ENCODE data around the gene ZSCAN5A. TPM values are rescaled to one million over a fixed set of nuclear protein-coding genes. Genes with fewer than 3 reads are reported as not detected.

ZSCAN5A gene
- total RNA-seq, 1 experiment from 2014 or later = 13.8 TPM

- no peak for ATAC-seq
- ChIA-PET CTCF (no interaction called here), POLR2A (no interaction called here)
- no peak overlapping the region for H3K4me3 ChIP-seq (ENCODE audit: low read depth in 2 of 2, low read length in 2 of 2)
- no peak for DNase-seq (ENCODE audit: low read depth, low spot score)
- no peak overlapping the region for H3K27ac ChIP-seq (ENCODE audit: low read length)
- peaks cover 11% of the 10 kb centered on the region; the same call in 1 of the 2 replicates for H3K4me1 ChIP-seq (ENCODE audit: control insufficient read depth, insufficient read depth, low read length)
- TF ChIP-seq TCF7L2 (IDR thresholded peaks at IDR 0.05; ENCODE audit: low read depth, low read length) (no peak), CTCF (IDR thresholded peaks at IDR 0.05) (no peak), SIN3A (IDR thresholded peaks at IDR 0.05; ENCODE audit: borderline replicate concordance, insufficient read depth, low read depth, low read length) (no peak), POLR2AphosphoS5 (IDR thresholded peaks at IDR 0.05; ENCODE audit: low read depth, low read length) (no peak), REST (IDR thresholded peaks at IDR 0.05; ENCODE audit: insufficient read depth in 1 of 2, low read depth in 2 of 2, low read length in 1 of 2) (no peak)
- in situ Hi-C loops (cut with HindIII; ENCODE audit: low pct_unique_long_range_greater_than_20kb, low sequenced_read_pairs) (no loop called here), intact Hi-C loops (cut with micrococcal nuclease; ENCODE audit: unreplicated experiment) (no loop called here)
- BruUV-seq (replicated peaks) = no TSS peak
- H3K9me3 ChIP-seq (ENCODE audit: control insufficient read depth, insufficient read depth, low read depth, low read length) = no peaks in the 10 kb centered on the region
- no peaks in the 10 kb centered on the region for H3K36me3 ChIP-seq (ENCODE audit: control insufficient read depth, insufficient read depth, low read length)
- H3K27me3 ChIP-seq (ENCODE audit: control insufficient read depth, insufficient read depth, low read length) = no peaks in the 10 kb centered on the region
Measured at GRCh38 chr19:56316728-56317127, 2.1 kb upstream of the ZSCAN5A start.

GRCh38 chr19:56315077-56315828, 614 bp upstream of the ZSCAN5A start:
- Histone ChIP-seq H3K27me3 (ENCODE audit: control insufficient read depth, insufficient read depth, low read length) (no peaks in the 10 kb centered on the region), H3K4me3 (ENCODE audit: low read depth in 2 of 2, low read length in 2 of 2) (peak overlapping the region; percentile 84 to 99), H3K36me3 (ENCODE audit: control insufficient read depth, insufficient read depth, low read length) (no peaks in the 10 kb centered on the region), H3K27ac (ENCODE audit: low read length) (peak overlapping the region; percentile 98), H3K4me1 (ENCODE audit: control insufficient read depth, insufficient read depth, low read length) (peaks cover 11% of the 10 kb centered on the region; the same call in 1 of the 2 replicates), H3K9me3 (ENCODE audit: control insufficient read depth, insufficient read depth, low read depth, low read length) (no peaks in the 10 kb centered on the region)
- no TSS peak for BruUV-seq (replicated peaks)
- ChIA-PET CTCF (interaction anchor here (0.6 to 1.0 kb wide), 4 partner anchors 18 to 239 kb away, joined by 3 to 10 read pairs (median 9); no protein-coding TSS in a partner anchor), POLR2A (interaction anchor here (0.5 to 1.0 kb wide), 4 partner anchors 37 to 353 kb away, joined by 3 to 6 read pairs (median 4); no protein-coding TSS in a partner anchor)
- intact Hi-C loops (cut with micrococcal nuclease; ENCODE audit: unreplicated experiment) = no loop called here
- DNase-seq (ENCODE audit: low read depth, low spot score) = peak; percentile 99
- in situ Hi-C loops (cut with HindIII; ENCODE audit: low pct_unique_long_range_greater_than_20kb, low sequenced_read_pairs) = no loop called here
- no peak for TF ChIP-seq TCF7L2 (IDR thresholded peaks at IDR 0.05; ENCODE audit: low read depth, low read length)
- ATAC-seq = peak; percentile 96

- DNase-seq (ENCODE audit: low read depth, low spot score) (no peak), ATAC-seq (no peak)
- no peaks in the 10 kb centered on the region for H3K36me3 ChIP-seq (ENCODE audit: control insufficient read depth, insufficient read depth, low read length)
- no peaks in the 10 kb centered on the region for H3K27me3 ChIP-seq (ENCODE audit: control insufficient read depth, insufficient read depth, low read length)
- intact Hi-C loops (cut with micrococcal nuclease; ENCODE audit: unreplicated experiment) = no loop called here
- ChIA-PET CTCF (interaction anchor here (1.1 kb wide), 1 partner anchor 248 kb away, joined by 4 read pairs; no protein-coding TSS in a partner anchor), POLR2A (interaction anchor here (0.7 to 1.2 kb wide), 5 partner anchors 13 to 146 kb away, joined by 3 to 6 read pairs (median 4); no protein-coding TSS in a partner anchor)
- H3K27ac ChIP-seq (ENCODE audit: low read length) = peak overlapping the region; percentile 98
- no peaks in the 10 kb centered on the region for H3K9me3 ChIP-seq (ENCODE audit: control insufficient read depth, insufficient read depth, low read depth, low read length)
- no TSS peak for BruUV-seq (replicated peaks)
- in situ Hi-C loops (cut with HindIII; ENCODE audit: low pct_unique_long_range_greater_than_20kb, low sequenced_read_pairs) = no loop called here
- TF ChIP-seq POLR2AphosphoS5 (IDR thresholded peaks at IDR 0.05; ENCODE audit: low read depth, low read length) (no peak), SIN3A (IDR thresholded peaks at IDR 0.05; ENCODE audit: borderline replicate concordance, insufficient read depth, low read depth, low read length) (no peak), REST (IDR thresholded peaks at IDR 0.05; ENCODE audit: insufficient read depth in 1 of 2, low read depth in 2 of 2, low read length in 1 of 2) (no peak), CTCF (IDR thresholded peaks at IDR 0.05) (no peak)
- peaks cover 11% of the 10 kb centered on the region; the same call in 1 of the 2 replicates for H3K4me1 ChIP-seq (ENCODE audit: control insufficient read depth, insufficient read depth, low read length)
- peak overlapping the region; percentile 84 to 99 for H3K4me3 ChIP-seq (ENCODE audit: low read depth in 2 of 2, low read length in 2 of 2)
Measured at GRCh38 chr19:56314018-56314380, 640 bp downstream of the ZSCAN5A start.
